ENCODE results near the gene KLHL14. TPM values are rescaled to one million over a fixed set of nuclear protein-coding genes. Genes with fewer than 3 reads are reported as not detected.

Gene KLHL14
- total and polyA plus RNA-seq, 4 donors: 0.16 to 2.2 (median 0.26) TPM

DNA sequence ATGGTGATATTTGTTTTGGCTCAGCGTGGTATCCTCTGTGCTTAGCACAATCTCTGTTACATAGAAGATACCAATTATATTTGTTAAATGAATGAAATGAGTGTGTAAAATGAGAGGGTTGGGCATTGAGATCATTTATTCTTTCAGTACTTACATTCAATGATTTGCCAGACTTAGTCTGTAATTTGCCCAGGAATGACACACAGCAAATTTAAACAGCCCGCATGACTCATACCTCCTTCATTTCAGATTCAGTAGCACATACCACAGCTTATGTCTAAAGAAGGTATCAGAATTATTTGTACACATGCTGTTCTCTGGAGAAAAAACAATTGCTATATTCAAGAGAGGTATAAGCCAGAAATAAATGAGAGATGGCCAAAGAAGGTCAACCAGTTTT, 37.0 kb downstream of the KLHL14 start:
- no peaks in the 10 kb centered on the region for H3K4me1 ChIP-seq (ENCODE audit: control insufficient read depth in 5 of 5, insufficient read depth in 5 of 5, low read length in 5 of 5)
- H3K9me3 ChIP-seq (ENCODE audit: control insufficient read depth in 4 of 4, insufficient read depth in 3 of 4, low read length in 3 of 4): no peaks in the 10 kb centered on the region
- H3K36me3 ChIP-seq (ENCODE audit: control insufficient read depth in 4 of 4, insufficient read depth in 4 of 4, low read length in 4 of 4): no peaks in the 10 kb centered on the region
- DNase-seq: no peak
- no peak overlapping the region for H3K9ac ChIP-seq (ENCODE audit: insufficient read depth in 1 of 2, low read length in 2 of 2)
- WGBS, 2 donors: 87 to 89% methylated on average over 2 of the region's 2 CpGs
- H3K27ac ChIP-seq (ENCODE audit: low read depth in 1 of 2, low read length in 1 of 2): no peak overlapping the region
- ATAC-seq (ENCODE audit: insufficient read depth, low FRiP score): no peak
- H3K4me3 ChIP-seq: no peak overlapping the region
- TF ChIP-seq, protein P1, sequence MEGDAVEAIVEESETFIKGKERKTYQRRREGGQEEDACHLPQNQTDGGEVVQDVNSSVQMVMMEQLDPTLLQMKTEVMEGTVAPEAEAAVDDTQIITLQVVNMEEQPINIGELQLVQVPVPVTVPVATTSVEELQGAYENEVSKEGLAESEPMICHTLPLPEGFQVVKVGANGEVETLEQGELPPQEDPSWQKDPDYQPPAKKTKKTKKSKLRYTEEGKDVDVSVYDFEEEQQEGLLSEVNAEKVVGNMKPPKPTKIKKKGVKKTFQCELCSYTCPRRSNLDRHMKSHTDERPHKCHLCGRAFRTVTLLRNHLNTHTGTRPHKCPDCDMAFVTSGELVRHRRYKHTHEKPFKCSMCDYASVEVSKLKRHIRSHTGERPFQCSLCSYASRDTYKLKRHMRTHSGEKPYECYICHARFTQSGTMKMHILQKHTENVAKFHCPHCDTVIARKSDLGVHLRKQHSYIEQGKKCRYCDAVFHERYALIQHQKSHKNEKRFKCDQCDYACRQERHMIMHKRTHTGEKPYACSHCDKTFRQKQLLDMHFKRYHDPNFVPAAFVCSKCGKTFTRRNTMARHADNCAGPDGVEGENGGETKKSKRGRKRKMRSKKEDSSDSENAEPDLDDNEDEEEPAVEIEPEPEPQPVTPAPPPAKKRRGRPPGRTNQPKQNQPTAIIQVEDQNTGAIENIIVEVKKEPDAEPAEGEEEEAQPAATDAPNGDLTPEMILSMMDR (IDR thresholded peaks at IDR 0.05; ENCODE audit: control extremely low read depth, extremely low read depth): no peak
- H3K27me3 ChIP-seq (ENCODE audit: control insufficient read depth in 3 of 3, insufficient read depth in 3 of 3, low read length in 2 of 3): no peaks in the 10 kb centered on the region

DNA sequence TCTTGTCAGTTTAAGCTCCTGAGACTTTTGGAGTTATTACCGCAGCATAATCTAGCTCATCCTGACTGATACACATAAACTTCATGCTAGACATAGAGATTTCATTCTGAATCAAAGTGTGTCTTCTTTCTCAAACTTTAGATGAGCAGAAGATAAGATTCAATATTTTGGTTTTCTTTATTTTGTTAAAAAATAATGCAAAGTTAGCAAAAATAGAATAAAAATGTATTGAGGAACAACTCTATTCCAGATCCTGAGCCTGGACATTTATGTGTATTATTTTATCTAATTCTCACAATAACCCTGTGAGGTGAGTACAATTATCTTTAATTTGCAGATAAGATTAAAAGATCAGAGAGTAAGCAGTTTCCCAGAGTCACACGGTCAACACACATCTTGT, 38.4 kb downstream of the KLHL14 start:
- no peak overlapping the region for H3K4me3 ChIP-seq
- H3K4me1 ChIP-seq (ENCODE audit: control insufficient read depth in 5 of 5, insufficient read depth in 5 of 5, low read length in 5 of 5): no peaks in the 10 kb centered on the region
- H3K9me3 ChIP-seq (ENCODE audit: control insufficient read depth in 4 of 4, insufficient read depth in 3 of 4, low read length in 3 of 4): no peaks in the 10 kb centered on the region
- H3K27ac ChIP-seq (ENCODE audit: low read depth in 1 of 2, low read length in 1 of 2): no peak overlapping the region
- TF ChIP-seq, protein P1 (IDR thresholded peaks at IDR 0.05; ENCODE audit: control extremely low read depth, extremely low read depth): no peak
- no peak overlapping the region for H3K9ac ChIP-seq (ENCODE audit: insufficient read depth in 1 of 2, low read length in 2 of 2)
- WGBS, 2 donors: 94 to 96% methylated on average over 2 of the region's 2 CpGs
- ATAC-seq (ENCODE audit: insufficient read depth, low FRiP score) (no peak), DNase-seq (no peak)
- H3K36me3 ChIP-seq (ENCODE audit: control insufficient read depth in 4 of 4, insufficient read depth in 4 of 4, low read length in 4 of 4): no peaks in the 10 kb centered on the region
- no peaks in the 10 kb centered on the region for H3K27me3 ChIP-seq (ENCODE audit: control insufficient read depth in 3 of 3, insufficient read depth in 3 of 3, low read length in 2 of 3)

DNA sequence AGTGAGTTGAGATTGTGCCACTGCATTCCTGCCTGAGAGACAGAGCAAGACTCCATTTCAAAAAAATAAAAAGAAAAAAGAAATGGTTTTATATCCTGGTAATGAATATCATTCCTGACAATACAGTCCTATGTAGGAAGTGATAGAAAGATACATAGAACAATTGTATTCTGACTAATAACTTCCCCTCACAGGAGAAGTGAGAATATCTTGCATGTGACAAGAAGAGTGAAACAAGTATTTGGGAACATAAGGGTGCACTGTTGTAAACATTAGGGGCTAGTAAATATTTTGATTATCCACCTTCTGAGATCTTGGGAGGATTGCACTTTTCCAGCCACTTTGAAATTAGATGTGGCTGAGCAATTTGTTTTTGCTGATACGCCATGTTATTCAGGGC, 40.7 kb downstream of the KLHL14 start:
- DNase-seq (no peak), ATAC-seq (ENCODE audit: insufficient read depth, low FRiP score) (no peak)
- Histone ChIP-seq H3K4me3 (no peak overlapping the region), H3K36me3 (ENCODE audit: control insufficient read depth in 4 of 4, insufficient read depth in 4 of 4, low read length in 4 of 4) (no peaks in the 10 kb centered on the region), H3K9ac (ENCODE audit: insufficient read depth in 1 of 2, low read length in 2 of 2) (no peak overlapping the region), H3K27ac (ENCODE audit: low read depth in 1 of 2, low read length in 1 of 2) (no peak overlapping the region), H3K27me3 (ENCODE audit: control insufficient read depth in 3 of 3, insufficient read depth in 3 of 3, low read length in 2 of 3) (no peaks in the 10 kb centered on the region), H3K9me3 (ENCODE audit: control insufficient read depth in 4 of 4, insufficient read depth in 3 of 4, low read length in 3 of 4) (no peaks in the 10 kb centered on the region), H3K4me1 (ENCODE audit: control insufficient read depth in 5 of 5, insufficient read depth in 5 of 5, low read length in 5 of 5) (no peaks in the 10 kb centered on the region)
- TF ChIP-seq, protein P1 (IDR thresholded peaks at IDR 0.05; ENCODE audit: control extremely low read depth, extremely low read depth): no peak
- 92 to 96% methylated on average over 1 of the region's 1 CpG for whole genome bisulfite sequencing, 2 donors

DNA sequence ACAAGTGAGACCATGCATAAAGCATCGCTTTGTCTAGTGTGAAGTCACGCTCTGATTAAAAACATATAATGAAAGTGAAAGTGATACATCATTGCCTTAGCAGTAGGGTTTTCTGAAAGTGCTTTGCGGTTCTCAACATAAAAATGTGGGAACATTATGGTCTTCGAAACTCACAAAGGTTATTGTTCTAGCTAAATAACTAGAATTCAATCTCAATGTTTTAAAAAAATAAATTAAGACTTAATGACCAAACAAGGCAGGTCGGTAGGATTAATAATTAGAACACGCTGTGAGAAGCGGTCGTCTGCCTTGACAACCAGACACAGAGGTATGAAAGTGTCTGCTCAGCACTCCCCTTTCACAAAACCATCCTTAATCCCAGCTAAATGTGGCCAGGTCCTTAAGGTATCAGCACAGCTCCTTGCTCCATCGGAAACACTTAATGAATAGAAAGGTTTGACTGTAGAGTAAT, 42.2 kb downstream of the KLHL14 start:
- WGBS, 2 donors: 60 to 82% methylated on average over 9 of the region's 9 CpGs
- H3K9ac ChIP-seq (ENCODE audit: insufficient read depth in 1 of 2, low read length in 2 of 2): no peak overlapping the region
- TF ChIP-seq, protein P1 (IDR thresholded peaks at IDR 0.05; ENCODE audit: control extremely low read depth, extremely low read depth): no peak
- no peaks in the 10 kb centered on the region for H3K4me1 ChIP-seq (ENCODE audit: control insufficient read depth in 5 of 5, insufficient read depth in 5 of 5, low read length in 5 of 5)
- no peak overlapping the region for H3K27ac ChIP-seq (ENCODE audit: low read depth in 1 of 2, low read length in 1 of 2)
- no peaks in the 10 kb centered on the region for H3K36me3 ChIP-seq (ENCODE audit: control insufficient read depth in 4 of 4, insufficient read depth in 4 of 4, low read length in 4 of 4)
- H3K4me3 ChIP-seq: no peak overlapping the region
- DNase-seq (no peak), ATAC-seq (ENCODE audit: insufficient read depth, low FRiP score) (no peak)
- H3K9me3 ChIP-seq (ENCODE audit: control insufficient read depth in 4 of 4, insufficient read depth in 3 of 4, low read length in 3 of 4): no peaks in the 10 kb centered on the region
- H3K27me3 ChIP-seq (ENCODE audit: control insufficient read depth in 3 of 3, insufficient read depth in 3 of 3, low read length in 2 of 3): no peaks in the 10 kb centered on the region
